Smooth muscle cell (in vitro differentiated cells): ENCODE measurements around the gene ZNF618. TPM values are rescaled to one million over a fixed set of nuclear protein-coding genes. Genes with fewer than 3 reads are reported as not detected.

Source experiments
- DNase-seq: peaks from one replicate; lab custom pipeline; 2025; ENCODE audit not compliant: unreplicated experiment; lab: John Stamatoyannopoulos, UW
- H2AFZ ChIP-seq: fragments of 200-600 bp; sonication (generic); 2 replicates; pipeline ENCODE4 v1.6.0; 2016; ENCODE audit warnings: antibody characterized with exemption, low read depth, mild to moderate bottlenecking
- H3F3A ChIP-seq: fragments of 200-600 bp; sonication (generic); 2 replicates; pipeline ENCODE4 v1.6.0; 2017; ENCODE audit warnings: antibody characterized with exemption, low read depth
- H3K27ac ChIP-seq: fragments of 200-600 bp; sonication (generic); 2 replicates; pipeline ENCODE4 v1.5.1; 2016; ENCODE audit warnings: low read depth, mild to moderate bottlenecking
- H3K27me3 ChIP-seq: fragments of 200-600 bp; sonication (generic); 2 replicates; pipeline ENCODE4 v1.6.1; 2016; ENCODE audit warnings: low read depth, mild to moderate bottlenecking
- H3K36me3 ChIP-seq: fragments of 200-600 bp; sonication (generic); 2 replicates; pipeline ENCODE4 v1.5.1; 2016; ENCODE audit warnings: low read depth
- H3K4me1 ChIP-seq: fragments of 200-600 bp; sonication (generic); 2 replicates; pipeline ENCODE4 v1.5.1; 2016; ENCODE audit warnings: low read depth
- H3K4me2 ChIP-seq: fragments of 200-600 bp; sonication (generic); 2 replicates; pipeline ENCODE4 v1.6.0; 2016; ENCODE audit warnings: mild to moderate bottlenecking
- H3K4me3 ChIP-seq: fragments of 200-600 bp; sonication (generic); 2 replicates; pipeline ENCODE4 v1.5.1; 2016; ENCODE audit warnings: mild to moderate bottlenecking
- H3K79me2 ChIP-seq: fragments of 200-600 bp; sonication (generic); 2 replicates; pipeline ENCODE4 v1.6.0; 2016; ENCODE audit warnings: low read depth, mild to moderate bottlenecking
- H3K9ac ChIP-seq: fragments of 200-600 bp; sonication (generic); 2 replicates; pipeline ENCODE4 v1.6.0; 2016; ENCODE audit warnings: low read depth
- H3K9me3 ChIP-seq: fragments of 200-600 bp; sonication (generic); replicated peaks from 2 replicates; pipeline ENCODE4 v1.5.1; 2016; ENCODE audit warnings: low read depth
- H4K20me1 ChIP-seq: fragments of 200-600 bp; sonication (generic); 2 replicates; pipeline ENCODE4 v1.6.0; 2016; ENCODE audit warnings: low read depth
- CTCF ChIP-seq: fragments of 200-600 bp; sonication (generic); IDR thresholded peaks from 2 replicates; pipeline ENCODE4 v1.5.1; 2017; ENCODE audit warnings: borderline replicate concordance, mild to moderate bottlenecking, antibody characterized with exemption; ENCODE audit not compliant: insufficient read depth, poor library complexity, severe bottlenecking
- WGBS: methylation state at CpG from one replicate; pipeline ENCODE4 v1.1.7; 2016; ENCODE audit warnings: low lambda C conversion rate; 5-methylcytosine and 5-hydroxymethylcytosine counted together
- polyA plus RNA-seq: library from polyadenylated mRNA; unstranded; fragments of >200 nt; fragmentation: Nextera tagmentation; extraction: Ambion mirVana; gene quantifications from 2 replicates; pipeline ENCODE4 v1.2.1, GENCODE V29; 2016
- total RNA-seq: library from RNA; depleted of rRNA; stranded (reverse); fragments of >200 nt; gene quantifications from 2 replicates; pipeline ENCODE4 v1.2.3, GENCODE V29; 2014

ZNF618 gene
- total and polyA plus RNA-seq, 2 experiments from 2014 or later: 9.9 to 19.5 TPM

GRCh38 chr9:113990975-113991471 lies 114.9 kb downstream of the ZNF618 start:
- Histone ChIP-seq H3F3A (no peaks in the 10 kb centered on the region), H2AFZ (no peak overlapping the region), H3K79me2 (no peaks in the 10 kb centered on the region), H3K36me3 (no peaks in the 10 kb centered on the region), H3K27me3 (no peaks in the 10 kb centered on the region), H3K27ac (no peak overlapping the region), H3K4me2 (no peak overlapping the region), H3K4me3 (no peak overlapping the region), H3K9me3 (no peaks in the 10 kb centered on the region), H3K4me1 (no peaks in the 10 kb centered on the region), H4K20me1 (peaks cover 75% of the 10 kb centered on the region), H3K9ac (no peak overlapping the region)
- WGBS: 93% methylated on average over 5 of the region's 5 CpGs
- DNase-seq: no peak
- no peak for TF ChIP-seq CTCF

- H3K4me1 ChIP-seq: no peaks in the 10 kb centered on the region
- H3K4me2 ChIP-seq: no peak overlapping the region
- H4K20me1 ChIP-seq: peaks cover 72% of the 10 kb centered on the region
- H3K4me3 ChIP-seq: no peak overlapping the region
- no peak overlapping the region for H3K27ac ChIP-seq
- H3K9me3 ChIP-seq: no peaks in the 10 kb centered on the region
- H3K79me2 ChIP-seq: no peaks in the 10 kb centered on the region
- H2AFZ ChIP-seq: no peak overlapping the region
- no peak overlapping the region for H3K9ac ChIP-seq
- 89% methylated on average over 3 of the region's 3 CpGs for WGBS
- no peak for DNase-seq
- TF ChIP-seq CTCF: no peak
- H3K27me3 ChIP-seq: no peaks in the 10 kb centered on the region
- no peaks in the 10 kb centered on the region for H3K36me3 ChIP-seq
- no peaks in the 10 kb centered on the region for H3F3A ChIP-seq
These were observed 115.6 kb downstream of the ZNF618 start for GRCh38 chr9:113991714-113992113.

GRCh38 chr9:113992276-113992951 lies 116.3 kb downstream of the ZNF618 start:
- no peak for TF ChIP-seq CTCF
- H3K27ac ChIP-seq: no peak overlapping the region
- no peak overlapping the region for H3K4me2 ChIP-seq
- no peaks in the 10 kb centered on the region for H3K4me1 ChIP-seq
- H3K27me3 ChIP-seq: no peaks in the 10 kb centered on the region
- H3F3A ChIP-seq: no peaks in the 10 kb centered on the region
- no peak overlapping the region for H3K4me3 ChIP-seq
- no peaks in the 10 kb centered on the region for H3K9me3 ChIP-seq
- H3K9ac ChIP-seq: no peak overlapping the region
- WGBS: 95% methylated on average over 15 of the region's 15 CpGs
- DNase-seq: no peak
- no peaks in the 10 kb centered on the region for H3K79me2 ChIP-seq
- peaks cover 66% of the 10 kb centered on the region for H4K20me1 ChIP-seq
- H3K36me3 ChIP-seq: no peaks in the 10 kb centered on the region
- no peak overlapping the region for H2AFZ ChIP-seq

- H3K27me3 ChIP-seq: no peaks in the 10 kb centered on the region
- H2AFZ ChIP-seq: no peak overlapping the region
- H3K4me3 ChIP-seq: no peak overlapping the region
- no peaks in the 10 kb centered on the region for H3K4me1 ChIP-seq
- no peaks in the 10 kb centered on the region for H3K36me3 ChIP-seq
- 97% methylated on average over 6 of the region's 6 CpGs for WGBS
- H3K27ac ChIP-seq: no peak overlapping the region
- H3K9ac ChIP-seq: no peak overlapping the region
- H3K9me3 ChIP-seq: no peaks in the 10 kb centered on the region
- no peaks in the 10 kb centered on the region for H3F3A ChIP-seq
- peaks cover 62% of the 10 kb centered on the region for H4K20me1 ChIP-seq
- no peaks in the 10 kb centered on the region for H3K79me2 ChIP-seq
- no peak for DNase-seq
- no peak for TF ChIP-seq CTCF
- no peak overlapping the region for H3K4me2 ChIP-seq
These were observed 116.9 kb downstream of the ZNF618 start for GRCh38 chr9:113992994-113993393.
